ENCODE measurements around the gene OSBPL6. TPM values are rescaled to one million over a fixed set of nuclear protein-coding genes. Genes with fewer than 3 reads are reported as not detected.

Gene OSBPL6
- total RNA-seq, 4 donors from 2014 or later: 1.8 to 9.9 (median 2.8) TPM

GRCh38 chr2:178388287-178388686 is 194.0 kb downstream of the OSBPL6 start:
- TF ChIP-seq CTCF (IDR thresholded peaks at IDR 0.05): no peak
- TF ChIP-seq POLR2A (IDR thresholded peaks at IDR 0.05): no peak
- Histone ChIP-seq H3K4me3 (no peak overlapping the region), H3K36me3 (no peaks in the 10 kb centered on the region), H3K27ac (no peak overlapping the region), H3K27me3 (no peaks in the 10 kb centered on the region), H3K4me1 (no peaks in the 10 kb centered on the region), H3K9me3 (no peaks in the 10 kb centered on the region)
- DNase-seq: no peak
- intact Hi-C loops (cut with DNase I; ENCODE audit: low total_unique reads): no loop called here

- no peak overlapping the region for H3K27ac ChIP-seq
- H3K36me3 ChIP-seq: no peaks in the 10 kb centered on the region
- no peaks in the 10 kb centered on the region for H3K4me1 ChIP-seq
- DNase-seq: no peak
- H3K27me3 ChIP-seq: no peaks in the 10 kb centered on the region
- no peak overlapping the region for H3K4me3 ChIP-seq
- intact Hi-C loops (cut with DNase I; ENCODE audit: low total_unique reads): no loop called here
- no peaks in the 10 kb centered on the region for H3K9me3 ChIP-seq
- no peak for TF ChIP-seq CTCF (IDR thresholded peaks at IDR 0.05)
- no peak for TF ChIP-seq POLR2A (IDR thresholded peaks at IDR 0.05)
Measured at GRCh38 chr2:178391701-178392100, 197.4 kb downstream of the OSBPL6 start.

GRCh38 chr2:178392215-178392614 is 197.9 kb downstream of the OSBPL6 start:
- Histone ChIP-seq H3K27ac (no peak overlapping the region), H3K9me3 (no peaks in the 10 kb centered on the region), H3K4me3 (no peak overlapping the region), H3K36me3 (no peaks in the 10 kb centered on the region), H3K4me1 (no peaks in the 10 kb centered on the region), H3K27me3 (no peaks in the 10 kb centered on the region)
- intact Hi-C loops (cut with DNase I; ENCODE audit: low total_unique reads): no loop called here
- DNase-seq: no peak
- no peak for TF ChIP-seq CTCF (IDR thresholded peaks at IDR 0.05)

- TF ChIP-seq CTCF (IDR thresholded peaks at IDR 0.05) (no peak), POLR2A (IDR thresholded peaks at IDR 0.05) (no peak)
- intact Hi-C loops (cut with DNase I; ENCODE audit: low total_unique reads): no loop called here
- Histone ChIP-seq H3K9me3 (no peaks in the 10 kb centered on the region), H3K36me3 (no peaks in the 10 kb centered on the region), H3K27me3 (no peaks in the 10 kb centered on the region), H3K4me3 (no peak overlapping the region), H3K4me1 (no peaks in the 10 kb centered on the region), H3K27ac (no peak overlapping the region)
- DNase-seq: no peak
Measured at GRCh38 chr2:178394859-178395258, 200.5 kb downstream of the OSBPL6 start.

- Histone ChIP-seq H3K4me1 (no peaks in the 10 kb centered on the region), H3K27me3 (no peaks in the 10 kb centered on the region), H3K36me3 (no peaks in the 10 kb centered on the region), H3K9me3 (no peaks in the 10 kb centered on the region), H3K27ac (no peak overlapping the region), H3K4me3 (no peak overlapping the region)
- no peak for DNase-seq
- intact Hi-C loops (cut with DNase I; ENCODE audit: low total_unique reads): no loop called here
- no peak for TF ChIP-seq POLR2A (IDR thresholded peaks at IDR 0.05)
- TF ChIP-seq CTCF (IDR thresholded peaks at IDR 0.05): no peak
Measured at GRCh38 chr2:178395295-178395694, 201.0 kb downstream of the OSBPL6 start.

Data from uterus (tissue), 4 donors.